HG02623 (cell line): Measurements from ENCODE around the gene TXLNA.

Experiments used
- ATAC-seq: cut with Tn5 transposase; IDR thresholded peaks from one replicate; pipeline ENCODE4 v1.9.1; 2021; ENCODE audit warnings: moderate library complexity; ENCODE audit not compliant: unreplicated experiment

The TXLNA gene

DNA sequence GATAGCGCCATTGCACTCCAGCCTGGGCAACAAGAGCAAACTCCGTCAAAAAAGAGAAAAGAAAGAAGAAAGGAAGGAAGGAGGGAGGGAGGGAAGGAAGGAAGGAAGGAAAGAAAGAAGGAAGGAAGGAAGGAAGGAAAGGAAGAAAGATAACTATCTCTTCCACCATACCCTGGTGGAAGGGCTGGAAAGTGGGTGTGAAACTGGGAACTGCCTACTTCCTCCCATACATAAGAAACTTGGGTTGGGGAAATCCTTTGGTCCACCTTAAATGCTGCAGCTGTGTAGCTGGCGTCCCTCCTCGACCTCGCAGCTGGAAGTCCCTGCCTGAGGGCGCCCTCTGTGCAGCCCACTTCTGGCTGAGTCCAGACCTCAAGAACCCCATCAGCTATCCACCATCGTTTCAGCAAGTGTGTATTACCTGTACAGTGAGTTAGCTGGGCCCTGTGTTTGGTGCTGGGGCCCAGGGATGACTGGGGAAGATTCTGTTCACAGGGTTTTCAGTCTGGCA is 62.9 kb downstream of the TXLNA start:
- no peak for ATAC-seq

DNA sequence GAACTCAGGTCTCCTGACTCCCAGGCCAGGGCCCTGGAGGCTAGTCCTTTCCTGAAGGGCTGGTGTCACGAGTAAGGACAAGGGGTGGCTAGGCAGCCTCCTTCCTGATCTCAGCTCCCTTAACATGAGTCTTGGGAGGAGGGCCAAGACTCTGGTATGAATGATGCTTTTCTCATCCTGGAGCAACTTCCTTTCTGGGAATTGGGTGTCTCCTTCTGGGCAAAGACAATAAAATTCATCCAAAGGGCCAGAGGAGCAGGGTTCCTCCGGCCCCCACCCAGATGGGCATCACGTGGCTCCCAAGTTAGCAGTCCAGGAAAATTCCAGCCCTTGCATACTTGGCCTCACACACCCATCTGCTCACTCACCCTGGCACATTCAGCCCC is 67.4 kb downstream of the TXLNA start, which contains the start of gene FAM167B:
Gene FAM167B (plus strand): TSS at position 335 of the 386 bp plus-strand sequence. CDS start 200 bp downstream, outside the sequence.
- ATAC-seq, result no peak

DNA sequence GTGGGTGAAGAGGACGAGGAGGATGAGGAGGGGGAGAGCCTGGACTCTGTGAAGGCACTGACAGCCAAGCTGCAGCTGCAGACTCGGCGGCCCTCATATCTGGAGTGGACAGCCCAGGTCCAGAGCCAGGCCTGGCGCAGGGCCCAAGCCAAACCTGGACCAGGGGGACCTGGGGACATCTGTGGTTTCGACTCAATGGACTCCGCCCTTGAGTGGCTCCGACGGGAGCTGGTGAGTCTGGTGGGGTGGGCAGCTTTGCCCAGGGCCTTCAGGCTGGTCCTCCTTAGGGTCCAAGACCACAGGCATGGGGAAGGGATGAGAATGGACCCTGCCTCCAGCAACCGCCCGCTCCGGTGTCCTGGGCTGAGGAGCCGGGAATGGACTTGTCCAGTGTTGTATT is 68.0 kb downstream of the TXLNA start:
- no peak for ATAC-seq
